CD4-positive, alpha-beta T cell treated with Interleukin-6 at 100 ng/mL for 8 hours (primary cell): ENCODE data around the gene CCDC8.
A peak's percentile ranks its signal among the peaks of the same experiment; 100 is the strongest.
"Not testable (repeated sequence)": the region's sequence is repeated elsewhere in the genome, so short reads cannot be mapped to it uniquely, and the experiment has no call there.

ENCODE experiments used
- DNase-seq: peaks from one replicate; pipeline ENCODE4 v3.0.0-alpha.2; 2020; ENCODE audit warnings: mixed read lengths, low spot score

The CCDC8 gene

DNA sequence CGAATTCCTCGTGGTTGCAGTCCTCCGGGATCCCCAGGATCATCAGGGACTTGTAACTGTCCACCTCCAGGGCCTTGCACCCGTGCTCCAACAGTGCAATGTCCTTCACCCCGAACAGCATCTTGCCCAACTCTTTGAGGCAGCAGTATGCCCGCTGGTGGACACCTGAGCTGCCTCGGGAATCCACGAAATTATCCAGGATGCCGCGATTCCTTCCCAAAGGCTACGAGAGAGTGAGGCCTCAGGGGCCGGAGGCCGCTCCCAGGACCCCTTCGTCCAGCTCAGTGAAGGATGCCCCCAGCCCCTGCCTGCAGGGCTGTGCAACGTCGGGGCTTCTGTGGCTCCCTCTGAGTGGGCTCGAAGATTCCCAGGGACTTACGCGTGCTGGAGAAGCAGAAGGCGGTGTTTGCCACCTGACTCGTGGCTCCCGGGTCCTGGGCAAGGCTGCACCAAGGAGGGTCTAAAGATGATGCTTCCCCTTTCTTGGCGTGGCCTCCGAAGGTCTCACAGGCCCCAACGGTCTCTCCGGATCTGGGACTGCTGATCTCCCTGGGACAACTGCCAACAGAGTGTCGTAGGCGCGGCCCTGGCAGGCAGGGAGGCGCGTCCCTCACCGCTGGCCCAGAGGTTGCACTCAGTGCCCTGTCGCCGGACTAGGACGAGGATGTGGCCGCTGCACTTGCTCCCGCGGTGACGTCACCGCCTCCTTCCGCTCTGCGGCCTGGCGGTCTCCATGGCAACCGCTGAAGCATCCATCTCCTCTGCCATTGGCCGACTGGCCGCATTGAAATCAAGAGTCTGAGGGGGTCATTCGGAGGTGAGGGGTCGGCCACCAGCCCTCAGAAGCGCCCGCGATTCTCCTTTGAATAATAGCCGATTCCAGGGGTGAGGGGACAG, 15.1 kb upstream of the CCDC8 start, which contains the start of gene PNMA8C:
TSS of gene PNMA8C (minus strand) at position 698 of the 897 bp plus-strand sequence. CDS start at position 121, 577 bp downstream.
- peak; percentile 29 for DNase-seq

DNA sequence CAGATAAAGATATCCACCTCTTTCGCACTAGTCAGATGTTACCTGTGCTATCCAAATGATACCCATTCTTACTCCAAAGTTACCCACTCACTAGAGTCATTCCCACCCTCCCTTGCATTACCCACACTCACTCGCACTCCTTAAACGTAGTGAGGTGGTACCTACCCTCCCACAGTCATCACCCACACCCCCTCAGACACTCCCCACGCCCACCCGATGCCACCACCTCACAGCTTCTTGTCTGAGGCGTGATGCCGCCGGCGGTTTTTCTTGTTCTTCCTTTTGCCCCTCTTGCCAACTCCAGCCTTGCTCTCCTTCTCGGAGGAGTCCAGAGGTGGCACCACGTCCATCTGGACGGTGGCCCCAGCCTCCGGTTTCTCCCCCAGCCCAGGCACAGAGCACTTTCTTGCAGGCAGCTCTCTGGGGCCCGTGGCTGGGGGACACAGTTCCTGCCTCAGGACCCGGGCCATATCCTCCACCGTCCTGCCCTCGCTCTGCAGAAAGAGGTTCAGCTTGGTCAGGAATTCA, 14.2 kb upstream of the CCDC8 start:
- no peak for DNase-seq

GRCh38 chr19:46426506-46427162, 13.3 kb upstream of the CCDC8 start:
- no peak for DNase-seq

GRCh38 chr19:46426035-46426505, 12.7 kb upstream of the CCDC8 start:
- no peak for DNase-seq

GRCh38 chr19:46423188-46423587, 9.8 kb upstream of the CCDC8 start:
- DNase-seq: no peak

GRCh38 chr19:46422344-46422743, 9.0 kb upstream of the CCDC8 start:
- DNase-seq: no peak

DNA sequence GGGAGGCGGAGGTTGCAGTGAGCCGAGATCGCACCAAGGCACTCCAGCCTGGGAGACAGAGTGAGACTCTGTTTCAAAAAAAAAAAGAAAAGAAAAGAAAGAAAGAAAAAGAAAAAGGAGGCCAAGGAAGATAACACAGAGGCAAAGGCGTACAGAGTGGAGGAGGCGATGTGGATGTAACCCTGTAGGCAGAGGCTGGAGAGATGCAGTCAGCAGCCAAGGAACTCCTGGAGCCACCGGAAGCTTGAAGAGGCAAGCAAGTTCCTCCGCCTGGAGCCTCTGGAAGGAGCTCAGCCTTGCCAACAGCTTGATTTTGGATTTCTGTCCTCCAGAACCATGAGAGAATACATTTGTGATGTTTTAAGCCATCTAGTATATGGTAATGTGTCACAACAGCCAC, 6.7 kb upstream of the CCDC8 start:
- DNase-seq: no peak

DNA sequence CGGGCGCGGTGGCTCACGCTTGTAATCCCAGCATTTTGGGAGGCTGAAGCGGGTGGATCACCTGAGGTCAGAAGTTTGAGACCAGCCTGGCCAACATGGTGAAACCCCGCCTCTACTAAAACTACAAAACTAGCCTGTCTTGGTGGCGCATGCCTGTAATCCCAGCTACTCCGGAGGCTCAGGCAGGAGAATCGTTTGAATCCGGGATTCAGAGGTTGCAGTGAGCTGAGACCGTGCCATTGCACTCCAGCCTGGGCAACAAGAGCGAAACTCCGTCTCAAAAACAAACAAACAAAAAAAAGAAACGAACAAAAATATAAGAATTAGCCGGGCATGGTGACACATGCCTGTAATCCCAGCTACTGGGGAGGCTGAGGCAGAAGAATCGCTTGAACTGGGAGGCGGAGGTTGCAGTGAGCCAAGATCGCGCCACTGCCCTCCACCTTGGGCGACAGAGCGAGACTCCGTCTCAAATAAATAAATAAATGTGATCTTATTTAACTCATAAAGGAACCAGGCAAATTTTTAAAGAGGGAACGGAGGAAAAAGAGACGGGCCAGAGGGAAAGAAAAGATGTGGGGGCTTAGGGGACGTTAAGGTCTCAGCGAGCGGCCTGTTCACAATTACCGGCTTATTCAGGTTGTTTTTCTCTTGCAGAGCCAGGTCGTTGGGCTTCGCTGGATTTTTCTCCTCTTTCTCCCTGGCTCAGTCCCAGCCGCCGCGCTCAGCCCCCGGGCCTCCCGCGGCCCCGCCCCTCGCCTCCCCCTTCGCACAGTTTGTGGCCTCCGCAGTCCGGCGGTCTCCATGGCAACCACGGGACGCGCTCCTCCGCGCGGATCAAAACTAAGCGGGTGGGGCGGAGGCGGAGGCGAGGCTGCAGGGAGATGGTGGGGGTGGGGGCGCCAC, 2.7 kb upstream of the CCDC8 start:
- not testable (repeated sequence) for DNase-seq

DNA sequence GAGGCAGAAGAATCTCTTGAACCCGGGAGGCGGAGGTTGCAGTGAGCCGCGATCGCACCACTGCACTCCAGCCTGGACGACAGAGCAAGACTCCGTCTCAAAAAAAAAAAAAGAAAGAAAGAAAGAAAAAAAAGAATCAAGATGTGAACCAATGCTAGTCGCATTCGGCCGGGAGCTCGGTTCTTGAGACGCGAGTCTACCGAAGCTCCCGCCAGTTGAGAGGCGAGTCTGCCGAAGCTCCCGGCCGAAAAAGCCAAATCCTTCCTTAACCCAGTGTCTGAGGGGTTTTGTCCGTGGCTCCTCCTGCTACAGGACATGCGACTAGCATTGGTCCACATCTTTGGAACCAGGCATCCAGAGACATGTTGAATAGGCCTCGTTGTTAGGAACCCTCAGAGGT, 1.5 kb upstream of the CCDC8 start:
- DNase-seq: not testable (repeated sequence)

DNA sequence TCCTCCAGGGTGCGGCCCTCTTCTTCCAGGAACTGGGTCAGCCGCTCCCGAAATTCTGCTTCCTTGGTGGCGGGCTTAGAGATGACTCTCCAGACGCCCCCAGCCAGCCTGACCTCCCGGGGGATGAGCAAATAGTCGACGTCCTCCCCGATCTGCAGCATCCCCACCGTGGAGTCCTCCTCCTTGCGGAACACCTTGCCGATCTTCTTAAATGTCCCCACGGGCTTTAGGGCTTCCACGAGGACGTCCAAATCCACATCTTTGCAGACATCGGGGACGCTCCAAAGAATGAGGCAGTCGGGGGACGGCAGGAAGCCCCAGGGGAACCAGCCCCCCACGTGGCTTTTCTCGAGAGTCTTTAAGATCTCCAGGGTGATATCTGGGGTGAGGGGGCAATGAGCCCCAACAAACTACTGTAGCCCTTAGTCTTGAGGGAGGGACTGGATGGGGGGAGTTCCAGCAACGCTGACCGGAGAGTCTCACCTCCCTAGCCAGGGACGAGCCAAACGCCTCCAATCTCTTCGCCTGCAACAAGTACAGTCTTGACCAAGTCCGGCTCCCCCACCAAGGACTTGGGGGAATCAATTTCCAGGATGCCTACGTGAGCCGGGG, 608 bp downstream of the CCDC8 start:
- DNase-seq: no peak

DNA sequence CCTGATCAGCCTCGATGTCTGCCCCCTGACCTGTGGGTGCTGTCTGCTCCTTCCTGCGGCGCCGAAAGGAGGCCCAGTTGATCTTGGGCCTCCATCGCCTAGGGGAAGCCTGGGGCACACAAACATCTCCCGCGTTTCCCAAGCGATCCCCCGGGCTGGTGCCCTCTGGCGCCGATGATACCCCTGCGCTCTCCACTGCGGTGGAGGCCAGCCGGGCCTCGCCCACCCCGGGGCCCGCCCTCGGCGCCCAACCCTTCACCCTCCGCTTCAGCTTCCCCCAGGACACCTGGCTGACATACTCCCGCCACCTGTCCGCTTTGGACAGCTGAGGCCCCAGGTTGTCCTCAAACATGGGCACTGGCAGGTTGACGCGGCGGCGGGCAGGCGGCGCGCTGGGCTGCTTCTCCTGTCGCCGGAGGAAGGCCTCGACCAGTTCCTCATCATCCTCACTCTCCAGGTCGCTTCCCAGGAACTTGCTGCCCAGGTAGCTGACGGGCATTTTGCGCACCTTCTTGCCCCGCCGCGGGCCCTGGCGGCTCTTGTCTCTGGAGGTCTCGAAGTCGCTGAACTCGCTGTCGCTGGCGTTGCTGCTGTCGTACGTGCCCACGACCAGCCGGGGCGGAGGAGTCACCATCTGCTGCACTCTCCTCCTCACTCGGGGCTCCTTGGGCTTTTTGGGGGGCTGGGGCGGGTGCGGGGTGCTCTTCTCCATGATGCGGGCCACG, 1.3 kb downstream of the CCDC8 start:
- no peak for DNase-seq

GRCh38 chr19:46411088-46411924, 2.1 kb downstream of the CCDC8 start:
- DNase-seq: no peak

DNA sequence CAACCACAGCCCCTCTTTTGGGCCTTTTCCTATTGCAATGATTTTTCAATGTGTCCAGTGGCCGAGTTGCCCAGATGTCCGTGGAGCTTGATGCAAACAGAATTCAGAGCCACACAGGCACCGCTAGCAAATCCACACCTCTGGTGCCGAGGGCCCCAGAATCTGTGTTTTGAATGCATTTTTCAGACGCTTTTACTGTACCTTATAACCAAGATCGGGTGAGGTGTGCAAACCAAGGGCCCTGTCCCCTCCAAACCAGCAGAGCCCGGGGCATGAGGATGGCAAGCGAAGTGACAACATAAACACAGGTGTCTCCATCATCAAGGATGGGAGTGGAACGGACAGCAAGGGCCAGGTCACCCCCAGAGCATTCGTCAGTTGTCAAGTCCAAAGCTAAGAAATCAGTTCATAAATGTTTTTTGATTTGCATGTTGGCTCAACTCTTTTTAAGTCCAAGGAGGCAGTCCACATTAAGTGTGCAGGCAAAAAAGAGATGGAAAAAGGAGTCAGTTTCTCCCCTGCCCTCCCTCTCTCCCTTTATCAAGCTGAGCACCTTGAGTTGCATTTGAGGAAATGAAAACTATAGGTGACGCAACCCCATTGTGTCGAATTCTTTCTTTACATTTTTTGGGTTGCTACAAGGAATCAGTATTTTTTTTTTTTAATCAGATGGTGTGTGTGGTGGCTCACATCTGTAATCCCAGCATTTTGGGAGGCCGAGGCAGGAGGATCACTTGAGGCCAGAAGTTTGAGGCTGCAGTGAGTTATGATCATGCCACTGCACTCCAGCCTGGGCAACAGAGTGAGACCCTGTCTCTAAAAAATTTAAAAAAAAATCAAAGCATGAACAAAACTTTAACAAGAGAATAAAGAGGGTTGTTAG, 2.9 kb downstream of the CCDC8 start:
- DNase-seq: no peak

DNA sequence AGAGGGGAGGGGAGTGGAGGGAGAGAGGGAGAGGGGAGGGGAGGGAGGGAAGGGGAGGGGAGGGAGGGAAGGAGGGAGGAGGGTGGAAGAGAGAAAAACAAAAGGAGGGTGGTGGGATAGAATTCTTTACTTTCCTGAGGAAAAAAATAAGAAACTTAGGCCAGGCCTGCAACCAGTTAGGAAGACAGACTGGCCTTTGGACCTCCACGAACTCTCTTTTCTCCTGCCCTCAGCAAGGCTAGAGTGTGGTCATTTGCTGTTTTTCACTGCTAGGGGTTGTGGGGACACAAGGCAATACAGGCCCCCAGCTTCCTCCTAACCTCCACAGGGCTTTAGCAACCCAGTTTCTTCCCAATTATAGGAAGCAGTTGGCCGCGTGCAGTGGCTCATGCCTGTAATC, 4.2 kb downstream of the CCDC8 start:
- no peak for DNase-seq

DNA sequence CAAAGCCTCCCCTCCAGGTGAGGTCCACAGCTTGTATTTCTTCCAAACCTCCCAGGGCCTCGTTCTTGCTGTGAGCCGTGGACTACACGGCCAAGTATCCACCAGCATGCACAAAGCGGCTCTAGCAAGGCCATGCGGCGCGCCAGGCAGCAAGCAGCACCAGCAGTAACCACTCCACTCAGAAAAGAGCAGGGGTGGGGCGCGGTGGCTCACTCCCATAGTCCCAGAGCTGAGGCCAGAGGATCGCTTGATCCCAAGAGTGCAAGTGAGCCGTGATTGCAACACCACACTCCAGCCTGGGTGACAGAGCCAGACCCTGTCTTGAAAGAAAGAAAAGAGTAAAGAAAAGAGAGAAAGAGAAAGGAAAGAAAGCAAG, 4.7 kb downstream of the CCDC8 start:
- no peak for DNase-seq

DNA sequence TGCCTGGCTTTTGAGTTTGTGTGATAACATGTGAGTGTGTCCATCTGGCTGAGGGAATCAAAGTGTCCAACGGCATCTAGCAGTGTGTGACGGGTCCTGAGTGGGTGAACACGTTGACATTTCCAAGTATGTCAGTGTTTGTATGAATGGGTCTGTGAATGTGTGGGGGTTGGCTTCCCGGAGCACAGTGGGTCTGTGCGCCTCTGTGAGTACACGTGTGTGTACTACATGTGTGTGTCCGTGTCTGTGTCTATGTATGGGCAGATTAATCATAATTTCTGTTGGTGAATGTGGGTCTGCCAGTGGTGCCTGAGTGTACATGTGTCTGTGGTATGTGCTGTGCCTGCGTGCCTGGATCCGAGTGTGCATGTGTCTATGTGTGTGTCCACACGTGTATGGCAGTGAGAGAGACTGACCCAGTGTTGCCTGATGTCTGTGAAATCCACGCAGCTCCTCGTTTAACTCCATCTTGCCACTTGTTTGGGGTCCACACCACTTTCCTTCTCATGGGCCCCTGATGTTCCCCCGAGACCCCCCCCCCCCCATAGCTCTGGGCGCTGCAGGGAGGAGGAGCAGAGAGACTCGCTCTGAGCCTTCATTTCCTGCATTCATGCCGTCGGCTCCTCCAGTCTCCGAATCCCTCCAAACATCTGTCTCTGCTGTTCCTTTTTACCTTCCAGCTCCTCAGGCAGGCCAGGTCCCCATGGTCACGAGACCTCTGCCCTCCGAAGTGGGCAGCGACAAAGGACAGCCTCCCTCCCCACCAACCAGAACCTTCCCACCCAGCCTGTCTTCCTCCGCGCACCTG, 5.3 kb downstream of the CCDC8 start:
- no peak for DNase-seq

DNA sequence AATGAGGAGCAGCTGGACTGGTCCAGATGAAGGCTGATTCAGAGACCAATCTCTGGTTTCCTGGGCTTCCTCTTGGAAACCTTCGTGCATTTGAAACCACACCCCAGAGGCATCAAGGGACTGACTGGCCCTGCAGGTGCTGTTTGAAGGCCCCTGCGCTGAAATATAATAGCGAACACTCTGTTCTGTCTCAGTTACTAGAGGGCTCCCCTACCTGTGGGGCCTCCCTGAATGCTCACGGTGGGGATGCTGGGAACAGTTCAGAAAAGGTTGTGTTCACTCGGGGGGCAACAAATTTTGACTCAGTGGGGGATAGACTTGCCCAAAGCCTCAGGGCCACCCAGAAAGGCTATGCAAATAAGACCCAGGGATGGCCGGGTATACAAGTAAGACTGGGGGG, 6.4 kb downstream of the CCDC8 start:
- no peak for DNase-seq
